Upper lobe of left lung (tissue), 4 donors: ENCODE measurements around the gene OR2L3.

ENCODE experiments used
- CTCF ChIP-seq, 6 experiments: fragments of 450-650 bp in 4 of 6; fragments of 200-600 bp in 2 of 6; sonication (generic) in 2 of 6; IDR thresholded peaks; one replicate each; pipeline ENCODE4 v1.5.1; 2016 to 2019; ENCODE audit warnings: antibody characterized with exemption in 6 of 6
- POLR2A ChIP-seq, 4 donors: fragments of 450-650 bp; IDR thresholded peaks; one replicate each; pipeline ENCODE4 v1.5.1; 2016 to 2017; ENCODE audit warnings: antibody characterized with exemption in 4 of 4, mild to moderate bottlenecking in 2 of 4
- POLR2AphosphoS5 ChIP-seq, 2 donors: sonication (generic); formaldehyde crosslinking; IDR thresholded peaks; one replicate each; pipeline ENCODE4 v1.5.1; 2017; ENCODE audit warnings: antibody characterized with exemption in 2 of 2

DNA sequence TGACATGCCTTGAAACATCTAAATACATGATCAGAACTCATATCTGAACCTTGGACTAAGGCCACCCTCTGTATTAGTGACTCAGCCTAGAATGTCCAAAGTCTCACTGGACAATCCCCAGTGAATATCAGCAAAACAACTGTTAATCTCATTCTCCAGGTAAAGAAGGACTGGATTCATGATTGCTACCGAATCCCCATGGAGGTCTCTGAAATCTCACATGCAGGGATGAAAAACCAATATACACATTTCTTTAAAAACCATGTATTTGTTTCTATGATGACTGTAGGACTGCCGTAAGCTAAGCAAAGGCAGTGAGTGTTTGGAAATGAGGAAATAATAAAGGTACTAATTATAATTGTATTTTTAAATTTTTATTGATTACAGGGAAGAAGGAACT is at the start of gene OR2L3:
- no peak for TF ChIP-seq CTCF (IDR thresholded peaks at IDR 0.05)
- TF ChIP-seq POLR2AphosphoS5 (IDR thresholded peaks at IDR 0.05): no peak
- TF ChIP-seq POLR2A (IDR thresholded peaks at IDR 0.05): no peak
